GM21360 (cell line): ENCODE results near the gene IQCF5.
"Not testable (repeated sequence)": the region's sequence is repeated elsewhere in the genome, so short reads cannot be mapped to it uniquely, and the experiment has no call there.

Experiments
- ATAC-seq: cut with Tn5 transposase; IDR thresholded peaks from one replicate; pipeline ENCODE4 v1.9.1; 2021; ENCODE audit warnings: mild to moderate bottlenecking, moderate library complexity; ENCODE audit not compliant: unreplicated experiment

The IQCF5 gene

DNA sequence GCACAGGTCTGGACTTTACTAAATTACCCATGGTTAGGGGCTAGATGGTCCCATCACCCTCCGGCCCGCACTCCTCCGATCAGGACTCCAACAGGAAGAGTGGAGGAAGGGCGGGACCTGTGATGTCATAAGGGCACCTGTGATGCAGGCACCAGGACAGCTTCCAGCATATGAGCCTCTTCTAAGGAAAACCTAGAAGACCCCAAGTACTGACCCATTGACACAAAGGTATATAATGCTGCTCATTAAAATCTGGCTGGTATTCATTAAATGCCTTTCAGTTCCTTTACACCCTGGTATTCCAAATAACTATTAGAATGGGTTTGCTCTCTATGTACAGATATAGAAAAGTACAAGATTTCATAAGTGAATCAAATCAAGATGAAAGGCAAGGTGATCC lies at the start of gene IQCF5:
TSS of gene IQCF5 (minus strand) at position 101 of the 400 bp plus-strand sequence. CDS start at position 31, 70 bp downstream.
- no peak for ATAC-seq

DNA sequence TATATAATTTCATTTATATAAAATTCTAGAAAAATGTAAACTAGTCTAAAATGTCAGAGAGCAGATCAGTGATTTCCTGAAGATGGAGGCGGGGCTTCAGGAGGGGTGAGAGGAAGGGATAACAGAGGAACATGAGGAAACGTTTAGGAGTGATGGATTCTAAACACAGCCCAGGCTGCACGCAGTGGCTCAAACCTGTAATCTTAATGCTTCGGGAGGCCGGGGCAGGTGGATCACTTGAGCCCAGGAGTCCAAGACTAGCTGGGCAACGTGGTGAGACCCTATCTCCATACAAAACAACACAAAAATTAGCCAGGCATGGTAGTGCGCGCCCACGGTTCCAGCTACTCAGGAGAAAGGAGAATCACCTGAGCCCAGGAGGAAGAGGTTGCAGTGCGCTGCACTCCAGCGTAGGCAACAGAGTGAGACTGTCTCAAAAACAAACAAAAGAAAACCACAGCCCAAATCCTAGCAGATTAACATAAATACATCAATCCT lies 45.7 kb upstream of the IQCF5 start:
- no peak for ATAC-seq

- no peak for ATAC-seq
Measured at GRCh38 chr3:51916418-51916817, 41.0 kb upstream of the IQCF5 start.

DNA sequence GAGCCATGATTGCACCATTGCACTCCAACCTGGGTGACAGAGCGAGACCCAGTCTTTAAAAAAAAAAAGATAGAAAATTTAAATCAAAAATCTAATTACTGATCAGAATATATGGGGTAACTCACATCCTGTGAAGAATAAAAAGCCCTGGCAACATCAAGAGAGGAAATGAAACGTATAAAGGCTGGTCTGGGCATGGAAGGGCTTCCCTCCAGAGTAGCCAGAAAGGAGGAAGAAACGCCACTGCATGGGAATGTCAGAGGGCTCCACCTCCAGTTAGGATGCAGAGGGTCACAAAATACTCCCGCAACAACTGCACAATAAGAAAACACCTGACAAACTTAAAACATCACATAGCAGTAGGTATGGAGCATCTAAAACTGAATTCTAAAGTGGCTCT lies 32.6 kb upstream of the IQCF5 start:
- ATAC-seq = no peak

GRCh38 chr3:51904034-51904823 lies 28.8 kb upstream of the IQCF5 start:
- no peak for ATAC-seq

DNA sequence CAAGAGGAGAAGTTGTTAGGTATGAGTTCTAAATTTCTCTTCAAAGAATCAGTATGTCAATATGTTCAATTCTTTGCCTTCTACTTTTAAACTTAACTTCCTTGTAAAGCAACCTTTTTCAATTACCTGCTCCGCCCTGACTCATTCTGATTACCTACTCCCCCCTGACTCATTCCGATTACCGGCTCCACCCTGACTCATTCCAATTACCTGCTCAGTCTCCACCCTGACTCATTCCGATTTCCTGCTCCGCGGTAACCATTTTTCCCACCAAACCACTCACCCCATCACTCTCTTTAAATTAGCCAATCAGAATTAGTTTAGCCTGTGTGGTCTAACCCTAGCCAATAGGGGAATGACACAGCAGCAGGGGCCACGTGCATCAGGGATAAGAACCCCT lies 27.0 kb upstream of the IQCF5 start:
- not testable (repeated sequence) for ATAC-seq

DNA sequence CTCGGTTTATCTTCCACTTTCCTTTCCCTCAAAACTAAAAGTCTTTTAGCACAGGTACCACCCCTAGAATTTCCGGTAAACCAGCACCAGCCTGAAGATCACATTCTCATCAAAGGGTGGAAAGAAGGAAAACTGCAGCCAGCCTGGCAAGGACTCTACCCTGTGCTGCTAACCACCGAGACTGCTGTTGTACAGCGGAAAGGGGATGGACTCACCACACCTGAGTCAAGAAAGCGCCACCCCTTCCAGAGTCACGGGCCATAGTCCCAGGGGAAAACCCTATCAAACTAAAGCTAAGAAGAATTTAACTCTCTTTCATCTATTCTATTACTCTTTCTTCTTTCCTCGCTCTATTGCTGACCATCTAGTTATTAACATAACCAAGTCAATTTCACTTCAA lies 24.6 kb upstream of the IQCF5 start:
- not testable (repeated sequence) for ATAC-seq

DNA sequence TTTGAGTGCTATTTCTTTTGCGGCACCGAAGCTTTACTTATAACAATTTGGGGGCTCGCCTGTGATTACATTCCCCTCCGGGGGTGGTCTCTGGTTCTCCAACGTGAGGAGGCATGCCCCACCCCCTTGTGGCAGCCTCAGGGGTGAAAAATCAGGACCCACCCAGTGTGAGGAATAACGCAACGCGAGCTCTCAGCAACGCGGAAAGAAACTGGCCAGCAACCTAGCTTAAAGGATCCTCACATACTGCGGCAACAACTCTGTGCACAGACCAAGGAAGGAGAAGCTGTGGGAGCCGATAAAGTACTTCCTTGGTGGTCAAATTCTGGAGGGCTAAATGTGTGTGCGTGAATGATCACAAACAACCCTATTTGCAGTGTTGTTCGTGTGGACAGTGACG lies 22.0 kb upstream of the IQCF5 start:
- no peak for ATAC-seq

DNA sequence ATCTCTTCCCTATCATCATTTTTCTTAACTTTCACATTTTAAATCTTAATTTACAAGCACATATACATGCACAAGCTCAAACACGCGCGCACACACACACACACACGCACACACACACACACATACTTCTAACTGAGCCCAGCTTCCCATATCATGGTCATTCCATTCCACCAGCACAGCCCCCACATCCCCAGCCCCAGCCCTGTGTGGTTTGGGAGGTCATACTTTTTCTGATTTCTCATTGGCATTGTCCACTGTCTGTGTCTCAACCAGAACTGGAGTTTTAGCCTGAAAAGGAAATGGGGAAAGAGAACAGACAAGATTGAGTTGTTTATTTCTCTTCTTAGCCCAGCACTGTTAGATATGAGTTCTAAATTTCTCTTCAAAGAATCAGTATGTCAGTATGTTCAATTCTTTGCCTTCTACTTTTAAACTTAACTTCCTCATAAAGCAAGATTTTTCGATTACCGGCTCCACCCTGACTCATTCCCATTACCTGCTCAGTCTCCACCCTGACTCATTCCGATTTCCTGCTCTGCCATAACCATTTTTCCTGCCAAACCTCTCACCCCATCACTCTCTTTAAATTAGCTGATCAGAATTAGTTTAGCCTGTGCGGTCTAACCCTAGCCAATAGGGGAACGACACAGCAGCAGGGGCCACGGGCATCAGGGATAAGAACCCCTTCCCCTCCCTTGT lies 21.4 kb upstream of the IQCF5 start:
- ATAC-seq = no peak

- ATAC-seq = no peak
Measured at GRCh38 chr3:51894939-51895338, 19.5 kb upstream of the IQCF5 start.

DNA sequence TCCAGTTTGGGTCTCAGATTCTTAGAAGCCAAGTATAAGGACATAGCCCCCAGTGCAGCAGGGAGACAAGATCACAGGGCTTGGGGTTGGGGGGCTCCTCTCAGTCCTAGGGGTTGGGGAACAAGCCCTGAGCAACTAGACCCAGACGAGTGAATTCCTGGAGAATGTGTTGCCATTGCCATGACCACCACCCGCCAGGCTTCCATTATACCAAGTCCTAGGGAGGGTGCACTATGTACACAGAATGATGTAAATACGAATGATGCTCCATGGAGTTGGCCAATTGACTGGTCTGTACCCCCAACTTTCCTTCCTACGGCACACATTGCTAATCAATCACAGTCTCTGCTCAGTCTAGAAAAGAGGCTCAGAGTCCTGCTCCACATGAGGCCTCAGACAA lies 19.0 kb upstream of the IQCF5 start:
- no peak for ATAC-seq

DNA sequence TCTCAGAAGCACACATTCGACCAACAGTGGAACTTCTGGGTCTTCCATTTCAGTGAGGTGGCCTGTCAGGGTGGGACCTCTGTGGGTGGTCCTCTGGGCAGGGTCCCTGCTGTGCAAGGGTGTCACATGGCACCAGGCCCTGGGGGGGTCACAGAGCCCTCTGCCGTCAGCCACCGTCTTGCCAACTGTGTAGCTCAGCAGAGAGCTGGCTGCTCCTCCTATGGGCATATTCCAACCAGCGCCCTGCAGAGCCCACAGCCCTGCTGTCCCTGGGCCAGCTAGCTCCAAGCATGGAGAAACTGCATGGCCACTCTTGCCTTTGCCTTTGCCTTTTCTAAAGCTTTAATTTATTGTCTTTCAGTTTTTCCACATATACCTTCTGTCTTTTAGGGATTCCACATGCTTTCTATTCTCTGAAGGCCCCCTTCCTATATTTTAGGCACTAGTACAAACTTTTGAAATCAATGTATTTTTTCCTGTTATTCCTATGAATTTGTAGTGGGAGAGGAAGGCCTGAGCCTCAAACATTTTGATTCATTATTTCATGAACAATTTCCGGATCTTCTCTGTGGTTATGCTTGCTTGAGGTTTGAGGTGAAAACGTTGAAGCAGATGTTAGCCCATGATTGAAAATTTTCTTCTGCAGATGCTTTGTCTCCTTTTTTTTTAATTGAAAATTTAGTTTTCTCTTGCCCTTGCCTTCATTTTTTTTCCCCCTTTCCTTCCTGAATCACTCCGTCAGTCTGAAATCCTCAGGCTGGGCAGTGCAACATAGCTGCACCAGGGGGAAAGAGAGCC lies 16.0 kb upstream of the IQCF5 start:
- ATAC-seq = no peak

GRCh38 chr3:51888463-51889105 lies 13.2 kb upstream of the IQCF5 start:
- no peak for ATAC-seq

GRCh38 chr3:51887620-51888019 lies 12.2 kb upstream of the IQCF5 start:
- no peak for ATAC-seq

- ATAC-seq = no peak
Measured at GRCh38 chr3:51886447-51886846, 11.0 kb upstream of the IQCF5 start.

DNA sequence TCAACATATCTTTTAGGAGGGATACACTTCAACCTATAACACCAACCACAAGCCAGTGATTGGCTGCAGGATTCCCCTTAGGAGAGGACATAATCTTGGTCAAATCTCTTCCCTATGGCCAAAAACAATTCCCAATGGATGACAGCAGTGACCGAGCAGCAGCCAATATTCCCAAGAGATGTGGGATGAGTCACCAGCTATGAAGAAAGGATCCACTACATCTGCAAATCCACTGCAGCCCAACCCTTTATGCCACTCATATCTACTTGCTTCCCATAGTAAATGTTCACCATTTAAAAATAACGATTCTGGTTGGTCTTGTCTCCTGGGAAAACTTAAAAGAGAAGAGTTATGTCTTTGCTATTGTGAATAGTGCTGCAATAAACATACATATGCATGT lies 4.5 kb upstream of the IQCF5 start:
- ATAC-seq = no peak

GRCh38 chr3:51876186-51876585 lies 785 bp upstream of the IQCF5 start:
- no peak for ATAC-seq

- no peak for ATAC-seq
Measured at GRCh38 chr3:51874889-51875288, 512 bp downstream of the IQCF5 start.

DNA sequence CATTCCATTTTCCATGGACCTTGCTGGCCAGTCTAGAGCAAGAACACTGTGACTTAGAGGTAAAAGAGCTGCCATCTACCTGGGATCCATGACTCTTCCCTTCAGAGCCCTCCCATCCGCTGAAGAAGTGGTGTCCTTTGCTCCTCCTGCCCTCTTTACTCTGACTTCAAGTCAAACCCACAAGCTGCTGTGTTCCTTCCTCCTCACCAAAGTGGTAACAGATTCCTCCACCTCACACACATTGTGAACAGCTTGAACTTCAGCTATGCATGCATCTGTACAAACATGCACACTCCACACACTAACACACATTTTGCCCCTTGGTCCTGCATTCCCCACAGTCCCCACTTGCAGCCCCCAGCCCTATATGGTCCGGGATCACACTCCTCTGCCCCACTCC lies 990 bp downstream of the IQCF5 start:
- ATAC-seq = no peak

DNA sequence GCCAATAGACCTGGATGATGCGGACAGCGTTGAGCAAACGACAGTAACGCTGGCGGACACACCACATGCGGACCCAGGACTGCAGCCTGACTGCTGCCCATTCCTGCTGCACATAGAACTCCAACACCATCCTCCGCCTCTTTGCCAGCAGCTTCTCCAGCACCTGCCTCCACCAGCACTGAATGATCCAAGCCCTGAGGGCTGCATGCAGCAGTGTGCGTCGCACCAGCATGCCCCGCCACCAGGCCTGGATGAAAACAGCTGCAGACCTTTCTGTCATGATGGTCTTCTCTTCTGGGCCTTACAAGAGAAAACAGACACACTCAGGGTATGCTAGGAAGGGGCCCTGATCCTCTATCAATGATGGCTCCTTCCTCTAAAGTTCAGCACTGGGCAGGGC lies 1.5 kb downstream of the IQCF5 start:
- ATAC-seq = no peak

DNA sequence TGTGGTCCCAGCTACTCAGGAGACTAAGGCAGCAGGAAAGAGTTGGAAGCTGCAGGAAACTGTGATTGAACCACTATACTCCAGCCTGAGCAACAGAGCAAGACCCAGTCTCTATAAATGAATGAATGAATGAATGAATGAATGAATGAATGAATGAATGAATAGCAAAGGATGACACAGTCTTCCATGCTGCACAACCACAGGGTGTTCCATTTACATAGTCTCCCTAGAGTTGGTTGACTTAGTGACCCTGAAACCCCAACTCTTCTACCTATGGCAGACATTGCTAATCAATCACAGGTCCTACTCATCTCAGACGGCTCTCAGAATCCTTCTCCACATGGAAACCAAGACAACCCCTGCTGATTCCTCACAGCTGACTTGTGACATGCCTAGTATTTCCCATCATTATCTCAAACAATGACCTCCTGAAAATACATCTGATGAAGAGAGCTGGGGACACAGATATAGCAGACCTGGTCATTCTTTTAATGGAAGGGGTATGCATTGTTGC lies 2.1 kb downstream of the IQCF5 start:
- ATAC-seq = no peak
